Measurements from ENCODE around the gene TMEM132D.

DNA sequence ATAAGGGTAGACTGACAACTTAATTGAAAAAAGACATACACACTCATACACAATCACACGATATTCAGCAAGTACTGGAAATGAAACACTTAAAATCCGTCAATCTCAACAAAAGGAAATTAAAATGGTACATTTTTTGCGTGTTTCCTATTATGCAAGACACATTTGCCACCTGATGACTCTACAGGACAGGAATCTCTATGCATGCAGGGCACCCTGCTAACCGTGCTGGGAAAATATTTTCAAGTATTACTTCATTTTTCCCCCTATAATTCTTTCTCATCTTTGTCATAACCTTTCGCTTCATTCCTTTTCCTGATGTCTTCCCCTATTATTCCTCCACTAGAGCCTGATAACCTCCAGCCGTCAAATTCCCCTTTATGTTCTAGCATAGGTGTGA lies 150.2 kb downstream of the TMEM132D start:
- no peak for TF ChIP-seq CTCF (conservative IDR thresholded peaks at IDR 0.05; ENCODE audit: low read length)
- no peak for TF ChIP-seq EZH2phosphoT487 (IDR thresholded peaks at IDR 0.05; ENCODE audit: borderline replicate concordance, low read depth, low read length)

All from OCI-LY7 (cell line).